ENCODE results near the gene TBCC. TPM values are rescaled to one million over a fixed set of nuclear protein-coding genes. Genes with fewer than 3 reads are reported as not detected.

TBCC gene
- total and polyA plus RNA-seq, 2 of the 13 experiments (the other 11 are each of a cell fraction or from before 2014, with no cell fraction given), result 14.8 to 36.1 TPM

- TF ChIP-seq ZNF281 (CRISPR knock-in tag; IDR thresholded peaks at IDR 0.05; ENCODE audit: borderline replicate concordance), result peak; percentile 39; the same call in 1 of the 2 replicates
- TF ChIP-seq ZNF124 (CRISPR knock-in tag; IDR thresholded peaks at IDR 0.05), result no peak
- TF ChIP-seq ZNF572 (CRISPR knock-in tag; IDR thresholded peaks at IDR 0.05), result no peak
- TF ChIP-seq TBL1XR1 (IDR thresholded peaks at IDR 0.05; ENCODE audit: borderline replicate concordance, low read length, partially characterized antibody), result no peak
- no peak for TF ChIP-seq ZNF512B (CRISPR knock-in tag; IDR thresholded peaks at IDR 0.05; ENCODE audit: borderline replicate concordance)
- no peak for TF ChIP-seq YEATS4 (CRISPR knock-in tag; IDR thresholded peaks at IDR 0.05; ENCODE audit: borderline replicate concordance)
- no peak for TF ChIP-seq ARNTL (CRISPR knock-in tag; IDR thresholded peaks at IDR 0.05)
- TF ChIP-seq ZNF777 (CRISPR knock-in tag; IDR thresholded peaks at IDR 0.05), result no peak
- TF ChIP-seq ARID2 (CRISPR knock-in tag; IDR thresholded peaks at IDR 0.05; ENCODE audit: borderline replicate concordance), result no peak
- peak; percentile 74 for TF ChIP-seq POLR2AphosphoS5 (IDR thresholded peaks at IDR 0.05; ENCODE audit: low read depth, low read length)
- TF ChIP-seq ZNF296 (CRISPR knock-in tag; conservative IDR thresholded peaks at IDR 0.05), result peak; percentile 47; the same call in 1 of the 2 replicates
- no peak for TF ChIP-seq ZNF629 (CRISPR knock-in tag; conservative IDR thresholded peaks at IDR 0.05)
- peak in 1 of 2 experiments; percentile 33; a peak in 1 of 4 replicates for TF ChIP-seq KLF16 (CRISPR knock-in tag; IDR thresholded peaks at IDR 0.05)
- TF ChIP-seq ASH2L (IDR thresholded peaks at IDR 0.05; ENCODE audit: insufficient read length, low read depth, low read length), result peak; percentile 11
- no peak for TF ChIP-seq BORCS8-MEF2B (CRISPR knock-in tag; IDR thresholded peaks at IDR 0.05)
- TF ChIP-seq ZFP36L2 (CRISPR knock-in tag; IDR thresholded peaks at IDR 0.05), result no peak
- no peak for TF ChIP-seq ONECUT2 (CRISPR knock-in tag; IDR thresholded peaks at IDR 0.05)
- TF ChIP-seq SOX13 (IDR thresholded peaks at IDR 0.05), result 0 out of 2 replicates have a peak, but pooled peaks have one; percentile 26
- TF ChIP-seq SOX13 (CRISPR knock-in tag; conservative IDR thresholded peaks at IDR 0.05 in 1 of 2, IDR thresholded peaks at IDR 0.05 in 1 of 2), result no peak
- no peak for TF ChIP-seq ZNF609 (CRISPR knock-in tag; IDR thresholded peaks at IDR 0.05; ENCODE audit: borderline replicate concordance)
- TF ChIP-seq DR1 (CRISPR knock-in tag; IDR thresholded peaks at IDR 0.05), result no peak
These were observed 36.8 kb upstream of the TBCC start (continued) for GRCh38 chr6:42782689-42783176.
